Peyer's patch (tissue), 4 donors: Measurements from ENCODE around the gene PML.

Source experiments
- CTCF ChIP-seq, 6 experiments: fragments of 450-650 bp in 4 of 6; fragments of 200-600 bp in 2 of 6; sonication (generic) in 1 of 6; IDR thresholded peaks; one replicate each; pipeline ENCODE4 v1.5.1; 2017 to 2019; ENCODE audit warnings: antibody characterized with exemption in 6 of 6, mild to moderate bottlenecking in 3 of 6, moderate library complexity in 1 of 6
- POLR2A ChIP-seq, 2 donors: fragments of 450-650 bp; IDR thresholded peaks; one replicate each; pipeline ENCODE4 v1.5.1; 2017; ENCODE audit warnings: antibody characterized with exemption in 2 of 2, mild to moderate bottlenecking in 2 of 2, moderate library complexity in 2 of 2

DNA sequence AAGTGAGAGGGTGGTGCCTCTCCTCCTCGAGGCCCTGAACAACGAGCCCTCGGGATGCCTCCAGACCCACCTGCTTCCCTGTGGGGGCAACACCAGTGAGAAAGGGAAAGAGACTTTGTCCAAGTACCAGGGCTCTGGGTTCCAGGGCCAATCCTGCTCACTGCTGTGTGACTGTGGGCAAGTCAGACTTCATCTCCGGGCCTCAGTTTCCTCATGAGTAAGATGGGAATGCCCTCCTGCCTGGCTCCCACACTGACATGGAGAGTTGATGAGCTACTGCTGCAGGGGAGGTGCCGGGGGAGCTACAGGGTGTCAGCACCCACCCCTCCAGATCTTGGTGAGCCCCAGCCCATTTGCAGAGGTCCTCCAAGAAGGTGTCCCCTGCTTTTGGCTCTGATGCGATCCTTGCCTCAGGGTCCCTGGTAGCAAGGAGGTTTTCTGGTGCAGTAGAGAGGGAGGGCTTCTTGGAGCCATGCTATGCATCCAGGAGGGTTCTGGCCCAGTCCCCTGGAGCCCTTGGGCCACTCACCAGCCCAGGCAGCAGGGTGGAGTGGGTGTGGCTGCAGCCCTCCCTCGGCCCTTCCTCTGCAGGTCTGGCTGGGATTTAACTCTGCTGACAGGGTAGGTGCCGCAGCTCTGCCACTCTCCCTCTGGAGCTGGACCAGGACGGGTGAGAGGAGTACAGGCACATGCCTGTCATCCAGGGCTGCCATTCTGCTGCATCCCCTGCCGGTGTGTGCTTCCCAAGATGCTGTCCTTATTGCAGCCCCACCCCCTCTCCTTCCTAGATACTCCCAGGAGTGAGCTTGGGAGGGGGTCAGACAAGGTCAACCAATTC is 41.4 kb upstream of the PML start:
- no peak for TF ChIP-seq POLR2A (IDR thresholded peaks at IDR 0.05)
- TF ChIP-seq CTCF (IDR thresholded peaks at IDR 0.05), result no peak
